DND-41 (cell line): ENCODE measurements around the gene CD300E.

Experiments
- ATAC-seq: fragments of 200-7000 bp; cut with Tn5 transposase; 3 replicates; pipeline ENCODE4 v1.9.1; 2021; ENCODE audit warnings: low read depth; ENCODE audit not compliant: insufficient read depth
- DNase-seq: peaks from one replicate; pipeline ENCODE4 v3.0.0-alpha.2; 2020
- H2AFZ ChIP-seq: 2 replicates; pipeline ENCODE4 v1.6.0; 2012; ENCODE audit warnings: low read depth, low read length
- H3K27ac ChIP-seq: 2 replicates; pipeline ENCODE4 v1.5.1; 2012; ENCODE audit warnings: low read length, inconsistent platforms
- H3K27me3 ChIP-seq: fragments of 200-600 bp; sonication (generic); 2 replicates; pipeline ENCODE4 v1.6.0; 2012; ENCODE audit warnings: low read length, mild to moderate bottlenecking, inconsistent platforms; ENCODE audit not compliant: insufficient read depth, poor library complexity
- H3K36me3 ChIP-seq: 2 replicates; pipeline ENCODE4 v1.5.1; 2012; ENCODE audit warnings: low read length, inconsistent platforms; ENCODE audit not compliant: insufficient read depth
- H3K4me1 ChIP-seq: 2 replicates; pipeline ENCODE4 v1.5.1; 2012; ENCODE audit warnings: mild to moderate bottlenecking, low read length; ENCODE audit not compliant: insufficient read depth
- H3K4me2 ChIP-seq: 2 replicates; pipeline ENCODE4 v1.6.0; 2012; ENCODE audit warnings: mild to moderate bottlenecking, moderate library complexity, low read length, inconsistent platforms; ENCODE audit not compliant: insufficient read depth
- H3K4me3 ChIP-seq, 2 experiments: fragments of 200-600 bp in 1 of 2; shearing (Covaris generic) in 1 of 2; 2 replicates each; pipeline ENCODE4 v1.5.1; 2012 to 2016; ENCODE audit warnings: inconsistent platforms in 2 of 2, low read length in 2 of 2, mild to moderate bottlenecking in 2 of 2, low read depth in 1 of 2, moderate library complexity in 1 of 2
- H3K79me2 ChIP-seq: 2 replicates; pipeline ENCODE4 v1.6.0; 2012; ENCODE audit warnings: low read length, inconsistent platforms; ENCODE audit not compliant: insufficient read depth
- H3K9ac ChIP-seq: 2 replicates; pipeline ENCODE4 v1.6.0; 2012; ENCODE audit warnings: low read depth, mild to moderate bottlenecking, inconsistent platforms, low read length, moderate library complexity
- H3K9me3 ChIP-seq: 2 replicates; pipeline ENCODE4 v1.5.1; 2012; ENCODE audit warnings: low read length, moderate library complexity, mild to moderate bottlenecking, inconsistent platforms; ENCODE audit not compliant: insufficient read depth, severe bottlenecking
- H4K20me1 ChIP-seq: 2 replicates; pipeline ENCODE4 v1.6.0; 2012; ENCODE audit warnings: low read length; ENCODE audit not compliant: insufficient read depth
- EZH2 ChIP-seq: IDR thresholded peaks from 3 replicates; pipeline ENCODE4 v1.6.1; 2012; ENCODE audit warnings: borderline replicate concordance, low read depth, mild to moderate bottlenecking, moderate library complexity, low read length, inconsistent platforms; ENCODE audit not compliant: severe bottlenecking
- TF ChIP-seq, protein P1 (sequence below): IDR thresholded peaks from 2 replicates; pipeline ENCODE4 v1.5.1; 2012; ENCODE audit warnings: borderline replicate concordance, low read length, moderate library complexity, mild to moderate bottlenecking; ENCODE audit not compliant: poor library complexity, severe bottlenecking; ENCODE audit errors: extremely low read depth

CD300E gene

DNA sequence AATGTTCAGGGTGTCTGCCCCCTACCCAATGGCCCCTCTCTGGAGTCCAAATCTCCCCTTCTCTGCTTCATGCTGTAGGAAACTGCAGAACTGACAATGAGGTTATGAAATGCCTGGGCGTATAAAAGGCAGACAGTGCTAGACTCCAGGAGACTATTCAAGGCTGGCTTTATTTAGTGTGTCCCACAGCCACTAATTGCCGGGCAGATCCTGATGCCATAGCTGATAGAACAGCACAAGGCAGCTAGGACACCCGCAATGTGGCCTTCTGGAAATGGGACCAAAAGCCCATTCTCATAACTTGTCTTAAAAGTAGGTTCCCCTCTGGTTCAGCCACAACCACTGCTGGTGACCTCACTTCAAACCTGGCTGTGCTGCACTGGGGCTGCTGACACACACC is 28.5 kb upstream of the CD300E start:
- Histone ChIP-seq H3K27ac (no peak overlapping the region), H3K27me3 (peaks cover 49% of the 10 kb centered on the region), H3K4me2 (no peak overlapping the region), H4K20me1 (no peaks in the 10 kb centered on the region; the same call in 1 of the 2 replicates), H2AFZ (no peak overlapping the region), H3K4me1 (no peaks in the 10 kb centered on the region), H3K9me3 (no peaks in the 10 kb centered on the region), H3K36me3 (no peaks in the 10 kb centered on the region), H3K79me2 (no peaks in the 10 kb centered on the region), H3K4me3 (no peak overlapping the region), H3K9ac (no peak overlapping the region)
- DNase-seq (no peak), ATAC-seq (no peak)
- TF ChIP-seq, protein P1, sequence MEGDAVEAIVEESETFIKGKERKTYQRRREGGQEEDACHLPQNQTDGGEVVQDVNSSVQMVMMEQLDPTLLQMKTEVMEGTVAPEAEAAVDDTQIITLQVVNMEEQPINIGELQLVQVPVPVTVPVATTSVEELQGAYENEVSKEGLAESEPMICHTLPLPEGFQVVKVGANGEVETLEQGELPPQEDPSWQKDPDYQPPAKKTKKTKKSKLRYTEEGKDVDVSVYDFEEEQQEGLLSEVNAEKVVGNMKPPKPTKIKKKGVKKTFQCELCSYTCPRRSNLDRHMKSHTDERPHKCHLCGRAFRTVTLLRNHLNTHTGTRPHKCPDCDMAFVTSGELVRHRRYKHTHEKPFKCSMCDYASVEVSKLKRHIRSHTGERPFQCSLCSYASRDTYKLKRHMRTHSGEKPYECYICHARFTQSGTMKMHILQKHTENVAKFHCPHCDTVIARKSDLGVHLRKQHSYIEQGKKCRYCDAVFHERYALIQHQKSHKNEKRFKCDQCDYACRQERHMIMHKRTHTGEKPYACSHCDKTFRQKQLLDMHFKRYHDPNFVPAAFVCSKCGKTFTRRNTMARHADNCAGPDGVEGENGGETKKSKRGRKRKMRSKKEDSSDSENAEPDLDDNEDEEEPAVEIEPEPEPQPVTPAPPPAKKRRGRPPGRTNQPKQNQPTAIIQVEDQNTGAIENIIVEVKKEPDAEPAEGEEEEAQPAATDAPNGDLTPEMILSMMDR, result no peak
- TF ChIP-seq EZH2, result no peak

GRCh38 chr17:74649909-74650308 is 26.4 kb upstream of the CD300E start:
- Histone ChIP-seq H3K9me3 (no peaks in the 10 kb centered on the region), H2AFZ (no peak overlapping the region), H3K4me1 (no peaks in the 10 kb centered on the region), H3K9ac (no peak overlapping the region), H3K27ac (no peak overlapping the region), H3K27me3 (peaks cover 46% of the 10 kb centered on the region), H3K4me3 (no peak overlapping the region), H3K79me2 (no peaks in the 10 kb centered on the region), H3K36me3 (no peaks in the 10 kb centered on the region), H3K4me2 (no peak overlapping the region), H4K20me1 (no peaks in the 10 kb centered on the region; the same call in 1 of the 2 replicates)
- TF ChIP-seq, protein P1, result no peak
- TF ChIP-seq EZH2, result no peak
- no peak for DNase-seq
- ATAC-seq, result no peak

- no peak for ATAC-seq
- no peak overlapping the region for H3K27ac ChIP-seq
- no peak overlapping the region for H3K4me3 ChIP-seq
- H3K36me3 ChIP-seq, result no peaks in the 10 kb centered on the region
- no peaks in the 10 kb centered on the region; the same call in 1 of the 2 replicates for H4K20me1 ChIP-seq
- no peak overlapping the region for H3K9ac ChIP-seq
- H3K9me3 ChIP-seq, result no peaks in the 10 kb centered on the region
- H3K4me1 ChIP-seq, result no peaks in the 10 kb centered on the region
- H3K27me3 ChIP-seq, result peaks cover 37% of the 10 kb centered on the region
- DNase-seq, result no peak
- H2AFZ ChIP-seq, result no peak overlapping the region
- H3K4me2 ChIP-seq, result no peak overlapping the region
- TF ChIP-seq EZH2, result no peak
- TF ChIP-seq, protein P1, result no peak
- no peaks in the 10 kb centered on the region for H3K79me2 ChIP-seq
Observed at GRCh38 chr17:74647871-74648672, 24.5 kb upstream of the CD300E start.
